ENCODE results near the gene HIVEP2.

Gene HIVEP2

DNA sequence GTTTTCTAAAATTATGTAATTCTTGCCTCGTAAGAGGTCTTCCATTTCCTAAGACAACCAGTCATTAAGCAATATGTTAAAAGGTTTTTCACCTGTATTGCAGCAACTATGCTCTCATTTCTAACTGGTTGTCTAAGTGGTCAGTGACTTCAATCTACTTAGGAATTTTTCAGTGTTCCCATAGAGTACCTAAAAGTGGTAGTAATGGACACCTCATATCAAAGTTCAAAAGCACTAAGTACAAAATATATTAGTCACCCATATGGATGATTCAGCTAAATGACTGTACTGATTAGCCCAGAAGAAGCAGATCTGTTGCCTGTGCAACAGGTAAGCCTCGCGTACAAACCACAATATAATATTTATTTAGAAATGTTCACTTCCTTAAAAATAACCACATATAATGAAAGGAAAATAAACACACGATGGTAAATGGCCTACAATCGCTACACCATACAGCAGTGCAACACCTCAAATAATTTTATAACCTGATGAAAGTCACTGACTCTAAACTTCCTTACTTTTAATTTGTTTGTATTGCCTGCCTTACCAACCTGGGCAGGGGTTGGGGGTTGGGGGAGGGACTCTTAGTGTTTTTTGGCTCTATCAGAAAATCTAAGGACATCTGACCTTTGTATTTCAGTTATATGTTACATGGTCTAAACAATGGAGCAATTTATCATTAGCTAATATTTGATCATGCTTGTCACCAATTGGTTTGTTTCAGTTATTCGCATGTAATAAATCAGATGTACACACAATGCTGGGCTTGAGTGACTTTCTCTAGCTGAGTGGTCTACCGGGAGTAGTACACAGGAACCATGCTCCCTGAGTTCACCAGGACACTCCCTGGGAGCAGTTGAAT is 105.9 kb downstream of the HIVEP2 start:
- DNase-seq, result peak in 1 of 2 donors; percentile 47

DNA sequence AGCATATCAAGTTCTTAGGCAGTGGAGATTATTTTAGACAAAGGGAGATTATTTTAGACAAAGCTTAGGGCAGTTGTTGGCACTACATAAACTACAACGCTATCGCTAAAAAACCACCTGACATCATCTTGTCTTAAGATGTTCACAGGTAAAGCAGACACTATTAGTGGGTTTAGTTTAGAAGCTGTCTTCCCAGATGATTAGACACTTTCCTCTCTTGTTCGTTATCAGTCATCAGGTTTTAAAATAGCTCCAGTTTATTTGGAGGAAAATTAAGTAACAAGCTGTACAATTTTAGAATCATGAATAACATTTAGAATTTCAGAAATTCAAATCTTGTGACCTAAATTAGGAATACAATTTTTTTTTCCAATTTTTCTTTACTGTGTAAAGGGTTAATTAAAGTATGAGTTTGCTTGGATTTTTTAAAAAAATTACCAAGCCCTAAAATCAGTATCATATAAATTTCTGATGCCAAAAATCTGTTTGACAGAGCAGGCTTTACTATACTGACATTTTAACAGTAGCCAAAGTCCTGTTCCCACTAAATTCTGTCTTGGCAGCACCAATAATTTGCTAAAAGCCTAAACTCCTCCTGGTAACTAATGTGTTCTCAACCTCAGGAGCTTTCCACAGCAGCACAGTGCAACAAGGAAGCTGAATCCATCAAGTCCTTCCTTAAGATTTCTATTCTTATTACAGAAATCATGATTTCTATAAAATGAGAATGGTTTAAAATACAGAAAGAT is 109.0 kb downstream of the HIVEP2 start:
- no peak for DNase-seq

DNA sequence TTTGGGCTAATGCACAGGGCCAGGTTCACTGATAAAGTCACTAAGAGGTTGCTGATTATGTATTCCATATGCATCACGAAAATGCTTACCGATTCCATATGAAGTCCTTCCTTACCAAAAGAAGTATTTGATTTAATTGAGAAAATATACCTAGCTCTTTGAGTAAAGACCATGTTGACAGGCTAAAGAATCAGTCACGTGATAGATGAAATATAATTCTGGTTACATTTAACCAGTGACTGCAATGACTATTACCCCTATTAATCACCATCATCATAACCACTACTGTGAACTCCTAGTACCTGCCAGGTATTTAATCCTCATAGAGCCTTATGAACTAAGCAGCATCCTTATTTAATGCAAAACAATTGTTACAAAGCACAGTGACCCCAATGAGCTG is 110.1 kb downstream of the HIVEP2 start:
- DNase-seq, result no peak

DNA sequence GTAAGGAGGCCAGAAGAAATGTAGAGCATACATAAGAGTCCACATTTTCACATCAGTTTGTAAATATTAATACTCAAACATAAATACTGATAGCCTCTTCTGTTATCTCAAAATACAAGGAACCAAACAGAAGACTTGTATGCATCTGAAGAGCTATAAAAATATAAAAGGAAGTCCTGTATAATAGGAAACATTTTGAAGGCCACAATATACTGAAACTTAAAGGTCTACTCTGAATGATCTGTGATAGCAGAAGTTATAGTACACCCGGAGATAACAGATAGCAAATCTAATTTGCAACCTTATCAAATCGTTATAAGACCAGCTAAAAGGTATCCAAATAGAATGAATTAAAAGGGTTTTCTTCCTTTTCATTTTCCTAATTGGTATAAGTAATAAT is 111.2 kb downstream of the HIVEP2 start:
- no peak for DNase-seq

DNA sequence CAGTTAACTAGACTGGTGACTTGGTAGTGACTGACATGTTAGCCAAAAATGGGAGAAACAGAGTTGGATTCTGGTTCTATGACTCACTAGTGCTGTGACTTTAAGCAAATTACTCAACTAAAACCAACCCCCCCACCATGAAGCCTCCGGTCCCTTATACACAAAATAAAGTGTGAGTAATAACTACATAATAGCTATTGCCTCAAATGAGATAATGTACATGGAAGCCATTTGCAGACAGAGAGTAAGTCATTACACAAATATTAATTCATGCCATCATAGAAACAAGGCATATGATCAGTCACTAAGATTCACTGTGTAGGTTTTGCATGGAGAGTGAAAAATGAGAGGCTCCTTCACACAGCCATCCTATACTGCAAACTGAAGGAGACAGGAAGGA is 111.9 kb downstream of the HIVEP2 start:
- no peak for DNase-seq

DNA sequence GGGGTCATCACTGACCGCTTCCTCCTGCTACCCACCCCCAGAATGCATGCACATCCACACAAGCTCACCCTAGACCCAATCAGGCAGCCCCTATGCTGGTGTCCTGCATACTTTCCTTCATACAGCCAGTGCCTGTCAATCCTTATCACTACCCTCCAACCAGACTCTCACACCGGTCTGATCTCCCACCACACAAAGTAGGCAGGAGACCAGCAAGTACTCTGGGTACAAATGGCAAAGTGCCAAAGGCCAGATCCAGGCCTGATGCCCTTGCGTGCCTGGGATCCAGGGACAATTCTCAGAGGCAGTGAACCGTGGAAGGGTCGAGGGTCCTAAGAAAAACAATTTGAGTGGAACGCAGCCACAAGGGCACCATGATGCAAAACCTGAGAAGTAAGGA is 114.2 kb downstream of the HIVEP2 start:
- DNase-seq, result no peak

DNA sequence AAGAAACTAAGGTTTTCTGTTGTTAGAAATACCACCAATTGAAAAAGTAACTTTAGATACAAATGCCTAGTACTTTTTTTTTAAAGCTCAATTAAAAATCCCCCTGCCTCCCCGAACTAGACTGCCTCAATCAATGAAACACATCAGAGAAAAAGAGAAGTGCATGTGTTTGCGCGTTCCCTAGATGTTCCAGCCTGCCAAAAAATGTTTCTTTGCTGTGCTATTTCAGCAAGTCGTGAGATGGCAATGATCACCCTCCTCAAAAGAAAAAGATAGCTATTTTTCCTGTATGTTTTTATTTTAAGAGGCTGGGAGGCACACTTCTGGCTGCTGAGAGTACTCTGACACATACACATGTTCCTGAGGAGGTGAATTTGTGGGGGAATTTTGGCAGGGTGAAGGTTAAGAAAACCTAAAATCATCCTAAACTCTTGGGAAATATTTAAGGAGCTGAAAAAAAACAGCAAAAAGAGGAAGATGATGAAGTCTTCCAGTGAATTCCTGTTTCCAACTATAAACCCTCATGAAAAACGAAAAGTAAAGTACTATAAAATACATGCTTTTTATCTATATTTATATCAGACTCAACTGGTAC is 114.8 kb downstream of the HIVEP2 start:
- DNase-seq, result no peak

DNA sequence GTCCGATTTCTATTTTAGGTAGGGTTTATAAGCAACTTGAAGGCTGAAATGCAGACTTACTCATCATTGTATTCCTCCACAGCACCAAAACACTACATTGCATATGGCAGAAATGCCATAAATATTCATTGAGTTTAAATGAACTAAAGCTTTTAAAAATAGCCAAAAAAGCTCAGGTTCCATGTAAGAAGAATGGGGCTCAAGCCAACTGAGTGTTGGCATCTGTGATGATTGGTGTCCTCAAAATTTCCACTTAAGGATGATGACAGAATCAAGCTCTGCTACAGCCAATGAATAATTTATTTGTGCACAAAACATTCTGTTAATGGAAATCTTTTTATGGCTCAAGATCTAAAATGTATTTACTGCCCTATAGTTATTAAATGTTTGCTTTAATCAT is 115.4 kb downstream of the HIVEP2 start:
- DNase-seq, result no peak

DNA sequence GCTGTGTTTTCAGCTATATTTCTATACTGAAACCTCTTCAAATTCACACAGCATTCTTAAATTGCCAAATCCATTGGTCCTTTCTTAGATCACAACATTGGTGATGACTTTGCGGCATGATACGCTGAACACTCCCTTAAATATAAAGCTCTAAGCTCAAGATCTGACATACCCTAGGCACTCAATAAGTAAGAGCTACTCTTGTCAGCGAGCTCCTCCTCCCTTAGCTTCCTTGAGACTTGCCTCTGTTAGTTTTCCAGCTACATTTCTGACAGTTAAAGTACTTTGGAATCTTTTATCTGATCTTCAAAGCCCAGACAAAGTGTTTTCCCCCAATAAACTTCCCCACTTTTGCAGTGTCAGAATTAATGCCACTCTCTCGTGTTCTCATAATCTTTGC is 117.0 kb downstream of the HIVEP2 start:
- DNase-seq, result no peak

DNA sequence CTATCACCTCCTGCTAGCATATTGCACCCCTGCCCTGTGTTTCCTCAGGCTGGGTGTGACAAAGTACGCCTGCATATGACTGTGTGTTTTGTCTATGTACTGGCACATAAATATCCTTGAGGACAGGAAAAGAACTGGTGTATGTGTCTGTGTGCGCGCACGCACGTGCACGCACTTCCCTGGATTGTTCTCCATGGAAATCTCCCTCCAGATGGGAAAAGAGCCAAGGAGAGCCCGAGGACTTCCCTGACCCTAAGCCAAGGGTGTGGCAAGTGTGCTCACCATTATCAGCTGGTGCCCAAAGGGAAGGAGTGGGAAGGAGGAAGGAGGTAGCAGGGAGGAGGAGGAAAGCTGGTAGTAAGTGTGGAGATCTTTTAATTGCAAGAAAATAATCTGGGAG is 117.6 kb downstream of the HIVEP2 start:
- no peak for DNase-seq

DNA sequence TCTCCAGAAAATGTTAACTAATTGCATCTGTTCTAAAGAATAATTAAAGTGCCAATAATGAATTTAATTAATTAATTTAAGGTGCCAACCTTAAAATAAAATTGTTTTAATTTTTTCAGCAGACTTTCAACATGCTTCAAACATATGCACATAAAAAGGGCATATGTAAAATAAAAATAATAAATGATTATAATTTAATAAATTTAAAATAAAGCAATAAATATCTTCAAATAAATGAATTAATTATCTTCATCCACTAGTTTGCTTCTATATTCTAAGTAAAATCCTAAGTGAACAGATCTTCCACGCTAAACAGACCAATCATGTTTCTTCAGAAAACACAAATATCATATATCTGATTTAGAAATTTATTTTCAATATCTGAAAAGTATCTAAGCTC is 119.2 kb downstream of the HIVEP2 start:
- no peak for DNase-seq

DNA sequence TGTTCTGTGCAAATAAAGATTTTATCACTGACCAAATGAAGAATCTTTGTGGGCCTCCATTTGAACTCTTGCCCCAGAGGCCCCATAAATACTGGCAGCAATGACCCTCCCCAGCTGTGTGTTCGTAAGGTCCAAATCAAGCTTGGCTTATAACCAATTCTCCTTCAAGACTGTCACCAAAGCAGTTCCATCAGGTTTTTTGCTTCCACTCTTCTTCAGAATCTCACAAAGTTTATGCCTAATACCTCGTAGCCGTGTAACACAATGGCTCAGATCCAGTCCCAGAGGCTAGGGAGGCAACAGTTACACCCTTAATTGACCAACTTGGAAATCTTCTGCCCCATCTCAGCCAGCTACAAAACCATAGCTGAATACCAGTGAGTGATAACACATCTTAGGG is 120.5 kb downstream of the HIVEP2 start:
- no peak for DNase-seq

DNA sequence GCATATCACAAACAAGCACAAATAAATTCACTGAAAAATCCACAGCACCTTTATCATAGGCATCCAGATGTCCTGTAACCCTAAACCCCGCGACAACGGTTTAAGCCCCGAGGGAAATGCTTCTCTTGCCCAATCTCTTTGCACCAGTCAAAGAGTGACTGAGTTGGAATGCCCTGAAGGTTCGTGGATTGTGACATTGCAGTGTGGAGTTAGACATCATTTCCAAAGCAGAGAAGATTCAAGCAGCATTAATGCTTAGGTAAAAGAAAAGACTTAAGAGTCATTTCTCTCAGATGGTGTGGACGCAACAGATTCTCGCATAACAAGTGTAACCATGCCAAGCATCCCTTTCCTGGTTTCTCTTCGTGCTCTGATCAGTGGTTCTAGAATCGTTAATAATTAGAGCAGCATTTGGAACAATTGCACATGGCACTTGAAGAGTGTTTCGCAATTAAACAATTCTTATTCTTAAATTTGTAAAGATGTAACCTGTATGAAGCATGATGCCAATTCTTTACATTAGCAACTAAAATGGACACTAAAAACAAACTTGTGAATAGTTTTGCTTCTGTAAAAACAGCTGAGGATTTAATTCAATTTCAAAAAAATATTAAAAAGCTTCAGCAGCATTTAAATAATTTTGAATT is 121.6 kb downstream of the HIVEP2 start:
- no peak for DNase-seq

DNA sequence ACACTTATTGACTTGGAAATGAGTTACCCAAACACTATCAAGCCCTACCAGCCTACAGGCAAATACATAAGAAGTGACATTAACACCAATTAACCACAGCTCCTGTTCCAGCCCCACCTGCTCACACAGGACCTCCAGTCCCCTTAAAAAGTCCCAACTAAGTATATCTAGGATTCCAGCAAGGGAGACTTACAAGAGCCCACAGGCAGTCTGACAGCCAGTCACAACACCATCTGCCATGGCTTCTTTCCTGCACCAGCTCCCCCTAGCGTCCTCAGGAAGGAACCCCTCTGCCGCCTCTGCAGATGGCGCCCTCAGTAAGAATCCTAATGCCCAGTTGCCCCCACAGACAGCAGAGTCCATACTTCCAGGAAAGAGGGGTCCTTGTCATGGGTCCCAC is 122.1 kb downstream of the HIVEP2 start:
- DNase-seq, result peak; percentile 22 to 45

DNA sequence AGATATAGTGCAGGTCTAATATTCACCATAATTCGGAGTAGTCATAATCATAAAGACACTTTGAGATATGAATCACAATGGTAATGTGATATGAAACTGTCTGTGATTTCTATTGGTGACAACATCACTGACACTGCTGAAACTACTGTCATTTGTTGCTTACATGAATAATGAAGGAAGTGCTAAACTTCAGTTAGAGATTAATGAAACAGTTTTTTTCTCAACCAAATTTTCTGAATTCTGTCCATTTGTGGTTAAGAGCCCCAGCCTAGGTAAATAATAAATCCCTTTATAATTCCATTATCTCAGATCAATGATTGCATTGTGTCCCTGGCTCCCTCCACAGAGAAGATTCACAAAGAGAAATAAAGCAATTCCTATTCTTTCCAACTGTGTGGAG is 122.6 kb downstream of the HIVEP2 start:
- peak in 1 of 2 donors; percentile 45 for DNase-seq

DNA sequence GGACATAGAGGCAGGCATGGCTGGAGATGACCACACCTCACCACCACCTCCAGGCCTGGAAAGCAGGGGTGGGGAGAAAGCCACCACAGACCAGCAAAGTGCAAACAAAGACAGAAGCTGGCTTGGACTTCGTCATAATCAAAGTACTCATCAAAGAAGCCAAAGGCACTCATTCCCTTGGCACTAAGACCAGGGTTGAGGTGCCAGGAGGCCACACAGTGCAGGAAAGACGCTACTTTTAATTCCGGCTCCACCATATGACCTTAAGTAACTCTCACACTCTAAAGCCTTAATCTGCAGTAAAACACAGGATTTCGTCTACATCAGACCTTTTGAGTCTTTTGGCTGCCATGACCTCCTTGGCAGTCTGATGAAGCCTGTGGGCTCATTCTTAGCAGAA is 123.1 kb downstream of the HIVEP2 start:
- DNase-seq, result no peak

DNA sequence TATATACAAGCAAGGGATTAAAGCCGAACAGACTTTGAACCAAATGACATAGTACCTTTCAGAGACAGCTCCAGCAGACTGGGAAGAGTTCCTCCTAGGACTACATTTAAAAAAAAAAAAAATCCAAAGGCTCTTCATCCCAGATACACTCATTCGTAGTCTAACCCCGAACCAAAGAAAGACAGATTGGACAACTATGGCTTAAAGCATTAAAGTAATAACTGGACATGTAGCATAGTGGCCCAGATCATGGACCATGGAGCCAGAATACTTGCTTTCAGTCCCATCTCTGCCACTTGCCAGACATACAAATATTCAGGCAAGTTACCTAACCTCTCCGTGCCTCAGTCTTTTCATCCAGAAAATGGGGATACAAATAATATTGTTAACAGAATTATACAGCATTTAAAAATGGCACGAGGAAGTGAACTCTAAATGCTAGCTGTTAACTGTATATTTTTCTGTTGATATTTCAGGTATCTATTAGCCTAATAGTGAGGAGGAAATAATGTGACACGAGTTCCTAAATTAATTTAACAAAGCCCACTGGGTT is 123.7 kb downstream of the HIVEP2 start:
- no peak for DNase-seq

DNA sequence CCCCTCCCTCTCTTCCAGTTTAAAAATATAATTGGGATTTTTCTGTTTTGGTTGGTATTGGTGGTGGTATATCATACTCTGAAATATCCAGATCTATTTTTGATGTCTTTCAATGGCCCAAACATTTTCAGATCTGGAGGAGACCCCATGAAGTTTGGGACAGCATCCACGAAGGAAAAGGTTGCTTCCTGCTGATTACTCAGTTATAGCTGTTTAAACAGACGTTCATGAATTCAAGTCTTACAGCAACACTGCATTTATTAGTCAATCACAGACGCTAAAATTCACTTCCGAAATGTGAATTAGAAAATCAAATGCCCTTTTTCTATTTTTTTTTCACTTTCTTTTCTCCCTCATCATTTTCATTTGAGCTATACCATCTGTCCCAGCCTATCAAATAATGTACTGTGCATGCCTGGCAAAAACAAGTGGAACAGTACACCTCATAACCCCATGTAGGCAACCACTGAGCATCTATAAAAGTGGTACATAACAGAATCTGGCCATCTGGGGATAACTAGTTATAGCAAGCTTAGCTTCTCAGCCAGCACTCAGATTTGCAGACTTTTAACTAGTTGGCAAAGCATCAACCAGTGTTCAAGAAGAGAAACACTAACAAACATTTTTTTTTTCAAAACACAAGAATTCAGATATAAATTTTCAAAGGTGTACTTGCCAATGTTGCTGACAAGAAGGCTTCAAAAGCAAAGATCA is 124.5 kb downstream of the HIVEP2 start:
- peak in 1 of 2 donors; percentile 49 for DNase-seq

DNA sequence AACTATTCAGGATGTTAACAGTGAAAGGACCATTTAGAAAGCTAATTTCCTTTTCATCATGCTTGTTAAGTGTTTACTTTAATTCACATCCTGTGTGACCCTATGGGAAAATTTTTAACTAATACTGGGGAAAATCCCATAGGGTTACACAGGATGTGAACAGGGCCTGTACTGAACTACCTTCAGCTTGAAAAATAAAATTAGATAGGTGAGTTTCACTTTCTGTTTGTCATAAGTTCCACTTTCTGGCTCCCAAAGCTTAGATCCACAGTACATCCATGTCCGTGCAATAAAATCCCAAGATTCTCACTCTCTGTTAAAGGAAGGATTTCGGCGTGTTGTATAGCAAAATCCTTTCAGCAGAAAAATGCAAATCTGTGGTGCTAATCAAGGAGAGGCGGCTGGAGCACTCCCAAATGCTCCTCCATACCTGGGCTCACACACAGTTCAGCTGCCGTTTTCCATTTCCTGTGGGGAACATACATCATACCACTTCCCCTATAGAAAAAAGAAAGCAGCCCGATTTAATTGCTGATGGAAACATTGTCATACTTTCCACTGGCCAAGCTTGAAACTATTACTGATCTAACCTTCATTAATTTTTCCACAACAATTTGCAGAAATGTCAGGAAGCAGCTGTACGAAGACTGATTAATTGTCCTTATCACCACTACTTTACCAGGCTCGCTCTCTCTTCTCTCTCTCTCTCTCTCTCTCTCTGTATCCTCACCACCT is 125.2 kb downstream of the HIVEP2 start:
- peak in 1 of 2 donors; percentile 76 for DNase-seq

DNA sequence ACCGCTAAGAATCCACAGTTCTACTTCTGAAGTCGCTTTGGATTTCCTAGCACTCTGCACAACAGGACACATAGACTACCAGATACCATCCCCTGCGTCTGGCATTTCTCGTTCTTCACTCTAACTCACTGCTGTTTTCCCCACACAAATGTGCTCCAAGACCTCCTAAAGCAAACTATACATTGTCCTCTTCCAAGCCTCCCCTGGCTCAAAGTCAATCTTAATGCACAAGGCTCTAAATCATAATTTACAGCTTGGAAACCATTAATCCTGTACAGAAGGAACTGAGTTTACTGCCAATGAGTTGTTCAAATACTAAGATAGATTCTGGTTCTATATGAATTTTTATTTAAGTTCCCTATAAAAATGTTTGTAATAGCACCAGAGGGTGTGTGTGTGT is 128.5 kb downstream of the HIVEP2 start:
- DNase-seq, result no peak

DNA sequence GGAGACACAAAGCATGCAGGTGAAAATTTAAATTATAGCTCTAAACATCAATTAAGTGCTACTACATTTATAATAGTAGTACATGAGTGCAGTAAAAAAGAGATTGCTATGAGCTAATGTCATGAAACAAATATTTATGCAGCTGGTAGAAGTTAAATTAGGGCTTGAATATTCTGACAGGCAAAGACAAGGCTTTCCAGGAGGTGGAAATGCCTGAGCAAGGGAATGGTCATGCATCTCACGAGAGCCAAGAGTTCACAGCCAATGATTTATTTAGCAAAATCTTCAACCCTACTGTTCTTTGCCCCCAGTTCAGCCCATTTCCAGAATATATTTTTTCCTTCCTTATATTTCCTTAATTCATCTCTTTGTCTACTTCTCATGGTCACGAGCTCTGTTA is 128.9 kb downstream of the HIVEP2 start:
- no peak for DNase-seq

DNA sequence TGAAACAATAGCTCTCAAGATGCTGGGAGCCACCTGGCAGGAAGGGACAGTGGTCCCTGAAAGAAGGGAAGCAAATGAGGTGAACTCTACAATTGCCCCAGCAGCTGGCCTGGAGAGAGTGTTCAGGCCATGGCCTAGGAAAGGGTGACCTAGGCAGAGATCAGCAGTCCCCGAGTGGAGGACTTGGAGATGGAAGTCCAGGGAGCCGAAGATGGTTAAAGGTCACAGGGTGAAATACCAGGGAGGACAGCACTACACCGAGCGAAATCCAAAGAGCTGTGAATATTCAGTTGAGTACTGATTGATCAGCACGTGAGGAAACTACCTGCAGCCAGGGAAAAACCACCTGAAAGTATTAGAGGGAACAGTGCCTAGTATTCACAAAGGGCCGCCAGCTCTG is 133.1 kb downstream of the HIVEP2 start:
- DNase-seq, result no peak

All from CD4-positive, alpha-beta T cell treated with Interferon alpha-2 for 1 hour (primary cell).